Islet of Langerhans (tissue), 1 donor: ENCODE measurements around the gene LHPP.

ENCODE experiments used
- FAIRE-seq: peaks from one replicate; lab custom pipeline; 2011; peaks lifted over from hg19 to GRCh38; lab: Jason Lieb, UNC

Gene LHPP

GRCh38 chr10:124661660-124662180 lies 200.1 kb downstream of the LHPP start:
- FAIRE-seq: no peak

GRCh38 chr10:124663228-124663627 lies 201.6 kb downstream of the LHPP start:
- FAIRE-seq: no peak
